AML-193 (cell line): ENCODE data around the gene PGA5.
A peak's percentile ranks its signal among the peaks of the same experiment; 100 is the strongest.

Experiments
- DNase-seq, 2 experiments: peaks; one replicate each; lab custom pipeline; 2025; lab: John Stamatoyannopoulos, UW

Gene PGA5

GRCh38 chr11:61294717-61295595, 54.0 kb downstream of the PGA5 start, which contains the start of gene VWCE:
Gene VWCE (minus strand): TSS chr11:61295316. CDS start chr11:61295037, 279 bp downstream.
- DNase-seq: peak; percentile 22 to 30

GRCh38 chr11:61295596-61295926, 54.6 kb downstream of the PGA5 start:
- no peak for DNase-seq

GRCh38 chr11:61297341-61297740, 56.4 kb downstream of the PGA5 start:
- no peak for DNase-seq

GRCh38 chr11:61297746-61298145, 56.8 kb downstream of the PGA5 start:
- no peak for DNase-seq

- DNase-seq: no peak
Observed at GRCh38 chr11:61298663-61299244, 57.8 kb downstream of the PGA5 start.
